Activated T-helper 17 cell treated with anti-CD3 and anti-CD28 coated beads, Interleukin-2, amount 50 U/mL, for 72 hours (primary cell): ENCODE measurements around the gene FGD5. TPM values are rescaled to one million over a fixed set of nuclear protein-coding genes. Genes with fewer than 3 reads are reported as not detected.
"Not testable (repeated sequence)": the region's sequence is repeated elsewhere in the genome, so short reads cannot be mapped to it uniquely, and the experiment has no call there.

ENCODE experiments used
- ATAC-seq: fragments of 150-1000 bp; cut with Tn5 transposase; replicated peaks from 2 replicates; pipeline ENCODE4 v1.10.0; 2021; ENCODE audit warnings: mild to moderate bottlenecking, moderate library complexity
- H3K27ac Mint-ChIP-seq: one replicate; pipeline ENCODE4 v1.8.0; 2022; ENCODE audit warnings: mixed read lengths
- H3K27me3 Mint-ChIP-seq: one replicate; pipeline ENCODE4 v1.8.0; 2022; ENCODE audit warnings: mixed read lengths
- H3K36me3 Mint-ChIP-seq: one replicate; pipeline ENCODE4 v1.8.0; 2022; ENCODE audit warnings: low read depth, mild to moderate bottlenecking, mixed read lengths
- H3K4me1 Mint-ChIP-seq: one replicate; pipeline ENCODE4 v1.8.0; 2022; ENCODE audit warnings: mixed read lengths
- H3K4me3 Mint-ChIP-seq: one replicate; pipeline ENCODE4 v1.8.0; 2022; ENCODE audit warnings: mild to moderate bottlenecking, mixed read lengths
- H3K9me3 Mint-ChIP-seq: one replicate; pipeline ENCODE4 v1.8.0; 2022; ENCODE audit warnings: mixed read lengths
- total RNA-seq, 2 donors: library from RNA; stranded (reverse); gene quantifications; one replicate each; pipeline ENCODE4 v1.2.3, GENCODE V29; 2022

FGD5 gene
- total RNA-seq, 2 donors from 2014 or later: 0.06 to 0.74 TPM

GRCh38 chr3:14808502-14809266 is 10.1 kb upstream of the FGD5 start:
- Mint-ChIP-seq H3K27ac (no peak overlapping the region), H3K9me3 (no peaks in the 10 kb centered on the region), H3K27me3 (peaks cover 62% of the 10 kb centered on the region), H3K4me1 (peaks cover 17% of the 10 kb centered on the region), H3K36me3 (no peaks in the 10 kb centered on the region), H3K4me3 (no peak overlapping the region)
- no peak for ATAC-seq

GRCh38 chr3:14809611-14810010 is 9.2 kb upstream of the FGD5 start:
- peaks cover 16% of the 10 kb centered on the region for H3K4me1 Mint-ChIP-seq
- not testable (repeated sequence) for H3K4me3 Mint-ChIP-seq, H3K27ac Mint-ChIP-seq, H3K36me3 Mint-ChIP-seq, H3K9me3 Mint-ChIP-seq, ATAC-seq
- peaks cover 70% of the 10 kb centered on the region for H3K27me3 Mint-ChIP-seq

- Mint-ChIP-seq H3K9me3 (no peaks in the 10 kb centered on the region), H3K27ac (no peak overlapping the region), H3K27me3 (peaks cover 70% of the 10 kb centered on the region), H3K4me3 (no peak overlapping the region), H3K36me3 (no peaks in the 10 kb centered on the region), H3K4me1 (peaks cover 10% of the 10 kb centered on the region)
- ATAC-seq: no peak
Measured at GRCh38 chr3:14810070-14810791, 8.5 kb upstream of the FGD5 start.

- peaks cover 9% of the 10 kb centered on the region for H3K4me1 Mint-ChIP-seq
- H3K27ac Mint-ChIP-seq: no peak overlapping the region
- H3K9me3 Mint-ChIP-seq: no peaks in the 10 kb centered on the region
- H3K4me3 Mint-ChIP-seq: peak overlapping the region; percentile 31
- H3K36me3 Mint-ChIP-seq: no peaks in the 10 kb centered on the region
- ATAC-seq: no peak
- H3K27me3 Mint-ChIP-seq: peaks cover 69% of the 10 kb centered on the region
Measured at GRCh38 chr3:14810801-14811661, 7.7 kb upstream of the FGD5 start.

- Mint-ChIP-seq H3K4me1 (peaks cover 8% of the 10 kb centered on the region), H3K4me3 (no peak overlapping the region), H3K9me3 (no peaks in the 10 kb centered on the region), H3K27ac (no peak overlapping the region), H3K36me3 (no peaks in the 10 kb centered on the region), H3K27me3 (peaks cover 69% of the 10 kb centered on the region)
- no peak for ATAC-seq
Measured at GRCh38 chr3:14811684-14812083, 7.1 kb upstream of the FGD5 start.

- H3K36me3 Mint-ChIP-seq: no peaks in the 10 kb centered on the region
Measured at GRCh38 chr3:14812196-14812790, 6.5 kb upstream of the FGD5 start.

GRCh38 chr3:14814411-14814871 is 4.3 kb upstream of the FGD5 start:
- Mint-ChIP-seq H3K4me3 (no peak overlapping the region), H3K27ac (no peak overlapping the region), H3K4me1 (peaks cover 4% of the 10 kb centered on the region), H3K27me3 (peaks cover 59% of the 10 kb centered on the region), H3K9me3 (no peaks in the 10 kb centered on the region), H3K36me3 (no peaks in the 10 kb centered on the region)
- ATAC-seq: no peak

More at GRCh38 chr3:14812196-14812790, 6.5 kb upstream of the FGD5 start:
- Mint-ChIP-seq H3K27me3 (peaks cover 63% of the 10 kb centered on the region), H3K4me1 (peaks cover 4% of the 10 kb centered on the region), H3K4me3 (no peak overlapping the region), H3K27ac (no peak overlapping the region), H3K9me3 (no peaks in the 10 kb centered on the region)
- ATAC-seq: no peak

- Mint-ChIP-seq H3K9me3 (no peaks in the 10 kb centered on the region), H3K4me3 (no peak overlapping the region), H3K36me3 (no peaks in the 10 kb centered on the region), H3K27me3 (peaks cover 55% of the 10 kb centered on the region), H3K27ac (no peak overlapping the region), H3K4me1 (no peaks in the 10 kb centered on the region)
- ATAC-seq: no peak
Measured at GRCh38 chr3:14816359-14816758, 2.4 kb upstream of the FGD5 start.

GRCh38 chr3:14819671-14820070 is 909 bp downstream of the FGD5 start:
- no peak for ATAC-seq
- Mint-ChIP-seq H3K9me3 (no peaks in the 10 kb centered on the region), H3K27me3 (peaks cover 23% of the 10 kb centered on the region), H3K4me1 (no peaks in the 10 kb centered on the region), H3K4me3 (no peak overlapping the region), H3K36me3 (no peaks in the 10 kb centered on the region), H3K27ac (no peak overlapping the region)

- H3K9me3 Mint-ChIP-seq: no peaks in the 10 kb centered on the region
- peaks cover 19% of the 10 kb centered on the region for H3K27me3 Mint-ChIP-seq
- no peak overlapping the region for H3K27ac Mint-ChIP-seq
- ATAC-seq: no peak
- H3K4me1 Mint-ChIP-seq: no peaks in the 10 kb centered on the region
- H3K4me3 Mint-ChIP-seq: no peak overlapping the region
- H3K36me3 Mint-ChIP-seq: no peaks in the 10 kb centered on the region
Measured at GRCh38 chr3:14820156-14820555, 1.4 kb downstream of the FGD5 start.

GRCh38 chr3:14821151-14821550 is 2.4 kb downstream of the FGD5 start:
- no peaks in the 10 kb centered on the region for H3K36me3 Mint-ChIP-seq
- no peaks in the 10 kb centered on the region for H3K9me3 Mint-ChIP-seq
- H3K27ac Mint-ChIP-seq: no peak overlapping the region
- no peaks in the 10 kb centered on the region for H3K4me1 Mint-ChIP-seq
- H3K27me3 Mint-ChIP-seq: peaks cover 17% of the 10 kb centered on the region
- no peak overlapping the region for H3K4me3 Mint-ChIP-seq
- ATAC-seq: no peak

- H3K4me3 Mint-ChIP-seq: no peak overlapping the region
Measured at GRCh38 chr3:14822134-14822533, 3.4 kb downstream of the FGD5 start.

GRCh38 chr3:14822670-14823390 is 4.1 kb downstream of the FGD5 start:
- H3K4me1 Mint-ChIP-seq: no peaks in the 10 kb centered on the region
- no peak overlapping the region for H3K4me3 Mint-ChIP-seq
- peaks cover 15% of the 10 kb centered on the region for H3K27me3 Mint-ChIP-seq
- H3K9me3 Mint-ChIP-seq: no peaks in the 10 kb centered on the region
- peak; percentile 14 for ATAC-seq
- H3K36me3 Mint-ChIP-seq: no peaks in the 10 kb centered on the region
- H3K27ac Mint-ChIP-seq: no peak overlapping the region

More at GRCh38 chr3:14822134-14822533, 3.4 kb downstream of the FGD5 start:
- no peak overlapping the region for H3K27ac Mint-ChIP-seq
- no peaks in the 10 kb centered on the region for H3K36me3 Mint-ChIP-seq
- peaks cover 17% of the 10 kb centered on the region for H3K27me3 Mint-ChIP-seq
- no peak for ATAC-seq
- H3K4me1 Mint-ChIP-seq: no peaks in the 10 kb centered on the region
- no peaks in the 10 kb centered on the region for H3K9me3 Mint-ChIP-seq
